Activated CD8-positive, alpha-beta memory T cell treated with anti-CD3 and anti-CD28 coated beads for 48 hours (primary cell): ENCODE data around the gene KRT17.
"Not testable (repeated sequence)": the region's sequence is repeated elsewhere in the genome, so short reads cannot be mapped to it uniquely, and the experiment has no call there.

ENCODE experiments used
- DNase-seq, 3 experiments: peaks; one replicate each; pipeline ENCODE4 v3.0.0-alpha.2; 2020; ENCODE audit warnings: low read depth in 2 of 3, low spot score in 2 of 3

KRT17 gene

DNA sequence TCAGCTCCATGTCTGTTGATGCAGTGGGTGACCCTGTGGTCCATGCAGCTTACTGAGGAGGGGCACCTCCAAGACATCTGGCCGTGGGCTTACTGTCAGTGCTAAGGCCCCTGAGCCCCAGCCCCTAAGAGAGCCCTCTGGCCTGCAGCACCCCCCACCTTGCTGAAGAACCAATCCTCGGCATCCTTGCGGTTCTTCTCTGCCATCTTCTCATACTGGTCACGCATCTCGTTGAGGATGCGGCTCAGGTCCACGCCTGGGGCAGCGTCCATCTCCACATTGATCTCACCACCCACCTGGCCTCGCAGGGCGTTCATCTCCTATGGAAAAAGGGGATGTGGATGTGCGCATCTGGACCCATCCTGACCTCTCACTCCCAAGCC lies 2.9 kb downstream of the KRT17 start:
- not testable (repeated sequence) for DNase-seq

- DNase-seq = no peak
These were observed 3.6 kb downstream of the KRT17 start for GRCh38 chr17:41620583-41621434.

DNA sequence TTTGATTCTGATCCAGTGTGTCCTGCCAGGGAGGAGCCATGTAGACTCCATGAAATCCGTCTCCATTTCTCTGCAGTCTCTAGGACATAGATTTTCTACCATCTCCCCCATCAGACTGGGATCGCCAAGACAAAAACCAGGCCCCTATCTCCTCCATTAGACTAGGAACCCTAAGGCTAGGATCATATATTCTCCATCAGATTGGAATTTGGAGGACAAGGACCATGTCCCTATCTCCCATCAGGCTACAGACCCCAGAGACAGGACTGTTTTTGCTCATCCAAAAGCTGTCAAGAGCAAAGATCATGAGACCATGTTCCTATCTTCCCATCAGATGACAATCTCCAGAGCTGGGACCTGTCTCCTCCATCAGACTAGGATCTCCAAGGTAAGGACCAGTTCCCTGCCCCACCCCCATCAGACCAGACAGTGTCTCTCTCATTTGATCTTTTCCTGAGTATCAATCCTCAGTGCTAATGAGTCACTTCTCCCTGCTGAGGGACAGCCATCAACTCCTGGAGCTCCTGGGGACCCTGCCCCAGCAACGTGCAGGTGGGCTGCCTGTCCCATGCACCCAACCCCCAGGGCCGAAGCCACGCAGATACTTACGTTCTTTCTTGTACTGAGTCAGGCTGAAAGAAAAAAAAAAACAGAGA lies 4.3 kb downstream of the KRT17 start:
- DNase-seq = not testable (repeated sequence)

GRCh38 chr17:41619036-41619926 lies 5.1 kb downstream of the KRT17 start:
- DNase-seq = no peak

- no peak for DNase-seq
These were observed 5.9 kb downstream of the KRT17 start for GRCh38 chr17:41618341-41619035.

DNA sequence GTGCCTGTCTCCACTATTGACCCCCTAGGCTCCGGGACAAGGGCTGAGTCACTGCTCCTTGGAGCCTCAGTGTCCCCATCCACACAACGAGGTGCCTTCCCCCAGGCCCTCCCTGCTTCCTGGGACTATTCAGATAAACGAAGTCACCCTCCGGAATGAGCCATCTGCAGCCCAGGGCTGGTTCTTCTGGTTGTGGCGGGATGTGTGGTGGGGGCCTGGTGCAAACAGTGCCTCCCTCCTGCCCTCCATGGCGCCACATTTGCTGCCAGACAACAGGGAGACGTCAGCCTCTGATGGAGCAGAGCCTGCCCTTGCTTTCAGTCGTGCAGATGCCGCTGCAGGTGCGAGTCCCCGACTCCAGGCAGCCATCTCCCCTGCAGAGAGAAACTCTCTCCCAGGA lies 6.7 kb downstream of the KRT17 start:
- no peak for DNase-seq

DNA sequence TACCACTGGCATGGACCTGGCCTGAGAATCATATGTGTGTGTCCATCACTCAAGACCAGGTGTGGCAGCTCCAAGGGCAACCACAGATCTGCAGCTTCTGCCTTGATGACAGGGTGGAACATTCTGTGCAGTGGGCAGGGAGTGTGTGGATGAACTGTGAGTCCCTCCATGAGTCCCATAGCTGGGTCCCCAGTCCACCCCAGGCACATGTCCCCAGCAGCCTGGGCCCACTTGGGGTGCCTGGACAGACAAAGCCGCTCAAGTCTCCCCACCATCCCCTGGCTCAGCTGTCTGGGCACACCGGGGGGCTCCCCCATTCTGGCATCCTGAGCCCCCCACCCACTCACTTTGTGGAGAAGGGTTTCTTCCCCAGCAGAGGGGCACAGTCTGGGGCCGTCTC lies 7.2 kb downstream of the KRT17 start:
- DNase-seq = no peak

DNA sequence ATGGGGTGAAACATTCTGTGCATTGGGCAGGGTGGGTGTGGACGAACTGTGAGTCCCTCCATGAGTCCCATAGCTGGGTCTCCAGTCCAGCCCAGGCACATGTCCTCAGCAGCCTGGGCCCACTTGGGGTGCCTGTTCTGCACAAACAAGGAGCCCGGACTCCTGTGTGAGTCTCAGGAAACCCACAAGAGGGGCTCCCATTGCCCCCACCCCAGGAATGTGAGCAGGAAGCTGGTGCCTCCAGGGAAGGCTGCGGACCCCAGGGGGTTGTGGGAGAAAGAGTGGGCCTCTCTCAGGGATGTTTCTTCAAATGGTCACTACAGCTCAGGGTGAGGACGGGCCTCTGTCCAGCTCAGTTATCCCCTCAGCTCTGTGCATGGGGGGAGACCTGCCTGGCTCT lies 7.9 kb downstream of the KRT17 start:
- not testable (repeated sequence) for DNase-seq

DNA sequence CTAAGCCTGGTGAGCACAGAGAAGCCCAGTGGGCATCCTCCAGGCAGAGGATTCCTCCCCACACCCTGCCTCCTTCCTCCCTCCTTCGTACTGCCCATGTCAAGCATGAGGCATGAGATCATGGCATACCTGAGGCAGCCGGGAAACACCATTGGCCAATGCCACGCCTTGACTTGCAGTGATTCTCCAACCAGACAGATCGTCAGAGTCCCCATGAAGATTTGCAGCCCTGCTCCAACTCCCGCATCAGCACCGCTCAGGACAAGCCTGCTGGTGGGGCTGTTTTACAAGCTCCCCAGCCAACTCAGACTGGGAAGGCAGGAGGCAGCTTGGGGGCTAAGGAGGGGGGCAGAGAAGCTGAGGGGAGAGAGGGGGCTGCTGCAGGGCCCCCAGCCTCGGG lies 8.9 kb downstream of the KRT17 start:
- no peak for DNase-seq

- not testable (repeated sequence) for DNase-seq
These were observed 9.6 kb downstream of the KRT17 start for GRCh38 chr17:41614767-41615166.

DNA sequence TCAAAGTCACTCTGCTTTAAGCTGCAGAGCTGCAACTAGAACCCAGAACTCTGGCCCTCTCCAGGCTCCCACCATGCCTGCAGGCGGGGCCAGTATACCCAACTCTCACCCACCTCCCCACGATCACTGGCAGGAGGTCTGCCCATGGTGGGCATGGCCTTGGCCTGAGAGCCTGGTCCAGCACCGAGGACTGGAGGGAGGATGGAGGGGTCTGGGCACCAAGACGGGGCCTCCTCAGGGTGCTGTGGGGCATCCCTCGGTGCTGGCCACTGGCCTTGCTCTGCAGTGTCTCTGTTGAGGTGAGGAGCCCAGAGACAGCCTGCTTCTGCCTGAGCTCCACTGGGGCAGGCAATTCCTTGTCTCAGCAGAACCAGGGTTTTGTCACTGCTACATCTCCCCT lies 10.3 kb downstream of the KRT17 start:
- DNase-seq = no peak

- DNase-seq = no peak
These were observed 10.9 kb downstream of the KRT17 start for GRCh38 chr17:41613277-41614082.

- DNase-seq = not testable (repeated sequence)
These were observed 11.8 kb downstream of the KRT17 start, which contains the start of gene KRT16 for GRCh38 chr17:41612376-41613160. TSS of gene KRT16 (minus strand) at chr17:41612767. CDS start at chr17:41612688, 79 bp downstream.

DNA sequence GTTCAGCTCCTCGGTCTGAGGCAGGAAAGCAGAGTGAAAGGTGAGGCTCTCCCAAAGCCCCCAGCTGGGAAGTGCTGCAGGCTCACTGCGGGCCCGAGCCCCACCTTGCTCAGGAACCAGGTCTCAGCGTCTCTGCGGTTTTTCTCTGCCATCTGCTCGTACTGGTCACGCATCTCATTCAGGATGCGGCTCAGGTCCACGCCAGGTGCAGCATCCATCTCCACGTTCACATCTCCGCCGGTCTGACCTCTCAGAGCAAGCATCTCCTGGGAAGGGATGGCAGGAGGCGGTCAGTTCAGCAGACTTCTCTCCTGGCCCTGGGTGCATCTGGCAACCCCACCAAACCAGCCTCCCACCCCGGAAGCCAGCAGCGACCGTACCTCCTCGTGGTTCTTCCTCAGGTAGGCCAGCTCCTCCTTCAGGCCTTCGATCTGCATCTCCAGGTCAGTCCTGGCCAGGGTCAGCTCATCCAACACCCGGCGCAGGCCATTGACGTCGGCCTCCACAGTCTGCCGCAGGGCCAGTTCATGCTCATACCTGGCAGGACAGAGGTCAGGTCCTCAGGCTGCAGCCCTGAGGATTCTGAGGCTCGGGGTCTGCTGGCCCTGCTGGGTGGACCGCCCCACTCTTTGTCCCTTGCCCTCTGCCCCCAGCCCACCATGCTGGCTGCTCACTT lies 13.3 kb downstream of the KRT17 start:
- DNase-seq = no peak

DNA sequence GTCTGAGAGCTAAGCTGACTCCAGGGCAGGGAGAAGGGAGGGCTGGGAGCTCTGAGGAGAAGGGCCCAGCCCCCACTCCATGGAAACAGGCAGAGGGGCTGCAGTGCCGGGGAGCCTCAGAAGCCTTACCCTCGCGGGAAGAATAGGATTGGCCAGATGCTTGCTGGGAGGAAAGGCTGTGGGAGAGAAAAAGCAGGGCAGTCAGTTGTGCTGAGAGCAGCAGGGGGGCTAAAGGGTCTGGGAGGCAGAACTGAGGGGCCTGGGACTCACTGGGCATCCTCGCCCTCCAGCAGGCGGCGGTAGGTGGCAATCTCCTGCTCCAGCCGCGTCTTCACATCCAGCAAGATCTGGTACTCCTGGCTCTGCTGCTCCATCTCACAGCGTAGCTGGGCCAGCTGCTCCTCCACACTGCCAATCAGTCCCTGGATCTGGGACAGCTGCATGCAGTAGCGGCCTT lies 14.3 kb downstream of the KRT17 start:
- DNase-seq = not testable (repeated sequence)

DNA sequence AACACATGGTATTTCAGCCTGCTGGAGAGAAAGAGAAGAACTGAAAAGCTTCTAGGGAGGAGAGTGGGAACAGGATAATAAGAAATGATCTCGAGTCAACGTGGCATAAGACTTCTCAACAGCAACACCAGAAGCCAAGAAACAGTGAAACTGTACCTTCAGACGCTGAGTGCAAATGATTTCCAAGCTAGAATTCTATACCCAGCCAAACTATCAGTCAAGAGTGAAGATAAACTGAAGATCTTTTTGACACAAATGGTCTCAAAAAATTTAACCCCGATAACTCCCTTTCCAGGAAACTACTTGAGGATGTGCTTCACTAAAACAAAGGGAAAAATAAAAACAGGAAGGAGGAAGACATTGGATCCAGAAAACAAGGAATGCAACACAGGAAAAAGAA lies 17.4 kb downstream of the KRT17 start:
- not testable (repeated sequence) for DNase-seq

DNA sequence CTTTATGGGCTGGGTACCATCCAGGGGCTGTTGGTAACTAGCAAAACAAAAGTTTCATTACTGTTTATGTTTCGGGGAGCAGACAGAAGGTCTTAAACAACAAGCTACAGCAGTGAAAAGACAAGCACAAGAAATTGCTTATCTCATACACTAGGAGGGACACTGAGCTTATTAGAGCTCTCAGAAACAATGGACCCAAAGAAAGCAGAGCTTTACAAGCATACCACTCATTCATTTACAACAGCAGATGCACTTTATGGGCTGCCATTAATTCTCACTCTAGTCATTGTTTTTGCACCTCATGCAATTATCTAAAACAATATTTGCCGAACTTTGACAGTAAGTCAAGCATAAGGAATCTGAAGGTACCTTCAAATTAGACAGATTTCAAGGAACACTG lies 21.9 kb downstream of the KRT17 start:
- DNase-seq = no peak

GRCh38 chr17:41600318-41600717 lies 24.1 kb downstream of the KRT17 start:
- DNase-seq = no peak

DNA sequence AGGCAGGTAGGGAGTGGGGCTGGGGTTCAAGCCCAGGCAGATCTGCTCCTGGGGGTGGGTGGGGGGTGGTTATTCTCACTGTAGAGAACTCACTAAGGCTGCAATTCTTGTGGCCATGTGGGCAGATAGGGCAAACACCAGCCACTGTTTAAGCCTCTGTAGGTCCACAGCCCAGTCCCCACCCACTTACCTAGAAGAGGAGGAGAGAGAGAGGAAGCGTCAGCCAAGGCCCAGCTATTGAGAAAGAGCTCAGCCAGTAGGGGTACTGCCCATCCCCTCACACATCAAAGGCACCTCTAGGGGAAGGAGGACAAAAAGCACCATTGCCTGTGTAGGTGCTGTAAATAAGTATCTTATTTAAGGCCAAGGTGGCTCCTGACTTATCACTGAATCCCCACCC lies 24.7 kb downstream of the KRT17 start:
- no peak for DNase-seq
